Activated T-cell treated with anti-CD3 and anti-CD28 coated beads, Interleukin-2, amount 50 U/mL, for 24 hours (primary cell): Measurements from ENCODE around the gene ANO10.

Source experiments
- DNase-seq: peaks from one replicate; pipeline ENCODE4 v3.0.0-alpha.2; 2020
- H3K27ac Mint-ChIP-seq: 2 replicates; pipeline ENCODE4 v1.8.0; 2020; ENCODE audit warnings: mild to moderate bottlenecking, mixed read lengths
- H3K27me3 Mint-ChIP-seq: 2 replicates; pipeline ENCODE4 v1.8.0; 2020; ENCODE audit warnings: mixed read lengths
- H3K36me3 Mint-ChIP-seq: 2 replicates; pipeline ENCODE4 v1.8.0; 2020; ENCODE audit warnings: low read depth, mixed read lengths
- H3K4me1 Mint-ChIP-seq: 2 replicates; pipeline ENCODE4 v1.8.0; 2020; ENCODE audit warnings: low read depth, mixed read lengths
- H3K4me3 Mint-ChIP-seq: 2 replicates; pipeline ENCODE4 v1.8.0; 2020; ENCODE audit warnings: mild to moderate bottlenecking, moderate library complexity, mixed read lengths
- H3K9me3 Mint-ChIP-seq: 2 replicates; pipeline ENCODE4 v1.8.0; 2020; ENCODE audit warnings: mixed read lengths

ANO10 gene

GRCh38 chr3:43426388-43426787 is 195.4 kb downstream of the ANO10 start:
- peaks cover 5% of the 10 kb centered on the region for H3K9me3 Mint-ChIP-seq
- no peak overlapping the region for H3K4me3 Mint-ChIP-seq
- no peak for DNase-seq
- H3K36me3 Mint-ChIP-seq = peaks cover 2% of the 10 kb centered on the region
- no peaks in the 10 kb centered on the region for H3K4me1 Mint-ChIP-seq
- no peak overlapping the region for H3K27ac Mint-ChIP-seq
- H3K27me3 Mint-ChIP-seq = no peaks in the 10 kb centered on the region

DNA sequence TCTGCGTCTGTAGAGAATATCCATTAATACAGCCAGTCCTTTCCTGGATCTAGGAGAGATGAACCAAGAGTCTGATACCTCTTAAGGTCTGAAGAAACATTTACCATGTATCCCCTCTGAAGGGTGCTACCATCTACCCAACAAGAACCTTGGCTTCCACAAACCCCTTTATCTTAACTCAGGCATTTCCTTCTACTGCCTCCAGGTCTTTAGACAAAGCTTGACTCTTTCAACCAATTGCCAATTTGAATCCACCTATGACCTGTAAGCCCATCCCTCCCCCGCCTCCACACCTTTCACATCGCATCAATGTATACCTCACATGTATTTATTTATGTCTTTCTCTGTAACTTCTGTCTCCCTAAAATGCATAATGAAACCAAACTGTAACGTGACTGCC is 196.0 kb downstream of the ANO10 start:
- DNase-seq = no peak
- no peak overlapping the region for H3K4me3 Mint-ChIP-seq
- no peaks in the 10 kb centered on the region for H3K27me3 Mint-ChIP-seq
- peaks cover 2% of the 10 kb centered on the region for H3K36me3 Mint-ChIP-seq
- no peak overlapping the region for H3K27ac Mint-ChIP-seq
- peaks cover 5% of the 10 kb centered on the region for H3K9me3 Mint-ChIP-seq
- H3K4me1 Mint-ChIP-seq = no peaks in the 10 kb centered on the region

DNA sequence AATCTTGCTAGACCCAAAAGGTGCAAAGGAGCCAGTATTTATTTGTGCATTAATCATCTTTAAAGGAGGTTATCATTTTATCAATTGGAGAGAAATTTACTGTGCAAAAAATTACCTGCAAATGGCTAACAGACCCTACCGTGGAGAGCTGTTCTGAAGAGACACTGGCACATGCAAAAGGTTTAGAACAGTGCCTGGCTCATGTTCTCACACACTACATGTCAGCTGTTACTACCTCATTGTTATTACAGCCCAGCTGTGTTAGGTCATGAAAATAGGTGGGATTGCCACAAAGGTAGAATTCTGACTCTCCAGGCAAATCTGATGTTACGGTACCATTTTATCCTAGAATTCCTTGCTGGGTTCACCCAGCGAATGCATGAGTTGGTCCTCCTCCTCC is 198.2 kb downstream of the ANO10 start:
- no peaks in the 10 kb centered on the region for H3K4me1 Mint-ChIP-seq
- H3K4me3 Mint-ChIP-seq = no peak overlapping the region
- no peak overlapping the region for H3K27ac Mint-ChIP-seq

DNA sequence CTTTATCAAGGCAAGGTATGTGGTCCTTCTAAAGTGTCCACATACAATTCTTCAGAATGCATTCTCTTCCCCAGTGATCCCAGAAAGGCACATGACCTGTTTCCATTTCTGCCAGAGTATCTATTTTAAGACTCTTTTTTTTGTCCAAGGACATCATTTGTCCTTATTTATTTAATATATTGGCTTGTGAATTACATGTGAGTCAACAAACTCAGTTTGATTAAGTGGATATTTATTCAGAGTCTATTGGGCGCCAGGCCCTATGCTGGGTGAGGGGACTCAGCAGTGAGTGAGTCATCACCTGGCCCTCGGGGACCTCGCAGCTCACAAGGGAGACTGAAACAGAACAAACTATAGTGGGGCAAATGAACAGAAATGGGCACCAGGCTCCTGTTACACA is 198.7 kb downstream of the ANO10 start:
- no peaks in the 10 kb centered on the region for H3K27me3 Mint-ChIP-seq

More for the DNA sequence above, 198.2 kb downstream of the ANO10 start:
- no peak for DNase-seq
- Mint-ChIP-seq H3K9me3 (peaks cover 5% of the 10 kb centered on the region), H3K27me3 (no peaks in the 10 kb centered on the region), H3K36me3 (peaks cover 2% of the 10 kb centered on the region)

GRCh38 chr3:43418601-43419272 is 203.1 kb downstream of the ANO10 start:
- H3K4me3 Mint-ChIP-seq = no peak overlapping the region
- H3K27ac Mint-ChIP-seq = no peak overlapping the region
- H3K4me1 Mint-ChIP-seq = peaks cover 6% of the 10 kb centered on the region
- H3K27me3 Mint-ChIP-seq = no peaks in the 10 kb centered on the region
- DNase-seq = no peak
- H3K36me3 Mint-ChIP-seq = no peaks in the 10 kb centered on the region
- H3K9me3 Mint-ChIP-seq = no peaks in the 10 kb centered on the region

More for the DNA sequence above, 198.7 kb downstream of the ANO10 start:
- no peak overlapping the region for H3K27ac Mint-ChIP-seq
- peaks cover 2% of the 10 kb centered on the region for H3K36me3 Mint-ChIP-seq
- peaks cover 5% of the 10 kb centered on the region for H3K9me3 Mint-ChIP-seq
- no peak overlapping the region for H3K4me3 Mint-ChIP-seq
- DNase-seq = no peak
- no peaks in the 10 kb centered on the region for H3K4me1 Mint-ChIP-seq

DNA sequence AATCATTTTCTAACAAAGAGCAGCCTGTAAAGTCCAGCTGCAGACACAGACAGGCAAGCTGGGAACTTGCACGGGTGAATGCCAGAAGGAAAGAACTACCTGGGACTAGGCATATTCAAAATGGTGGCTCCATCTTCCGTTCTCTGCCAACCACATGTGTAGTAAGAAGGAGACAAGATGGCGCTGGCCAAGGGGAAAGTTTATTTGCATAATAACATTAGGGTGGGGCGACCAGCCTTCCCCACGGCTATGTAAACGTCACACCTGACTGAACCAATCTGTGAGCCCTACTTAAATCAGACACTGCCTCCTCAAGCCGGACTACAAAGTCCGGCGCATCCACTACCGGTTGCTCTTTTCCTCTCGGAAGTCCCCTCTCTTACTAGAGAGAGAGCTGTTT is 204.7 kb downstream of the ANO10 start:
- no peak for DNase-seq
- Mint-ChIP-seq H3K4me1 (peaks cover 22% of the 10 kb centered on the region), H3K27ac (no peak overlapping the region), H3K27me3 (no peaks in the 10 kb centered on the region), H3K36me3 (no peaks in the 10 kb centered on the region), H3K9me3 (no peaks in the 10 kb centered on the region), H3K4me3 (no peak overlapping the region)

DNA sequence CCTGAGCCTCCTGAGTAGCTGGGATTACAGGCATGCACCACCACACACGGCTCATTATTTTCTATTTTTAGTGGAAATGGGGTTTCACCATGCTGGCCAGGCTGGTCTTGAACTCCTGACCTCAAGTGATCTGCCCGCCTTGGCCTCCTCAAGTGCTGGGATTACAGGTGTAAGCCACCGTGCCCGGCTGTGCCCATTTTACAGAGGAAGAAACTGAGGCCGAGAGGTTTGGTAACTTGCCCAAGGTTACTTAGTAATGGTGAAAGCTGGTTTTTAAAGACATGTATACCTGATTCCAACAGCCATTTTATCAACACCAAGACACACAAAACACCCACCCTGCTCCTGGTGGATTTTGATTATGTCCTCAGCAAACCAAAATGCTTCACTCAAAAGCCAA is 206.7 kb downstream of the ANO10 start:
- Mint-ChIP-seq H3K4me3 (no peak overlapping the region), H3K9me3 (no peaks in the 10 kb centered on the region), H3K27me3 (no peaks in the 10 kb centered on the region), H3K36me3 (no peaks in the 10 kb centered on the region), H3K4me1 (peaks cover 23% of the 10 kb centered on the region), H3K27ac (no peak overlapping the region)
- no peak for DNase-seq

DNA sequence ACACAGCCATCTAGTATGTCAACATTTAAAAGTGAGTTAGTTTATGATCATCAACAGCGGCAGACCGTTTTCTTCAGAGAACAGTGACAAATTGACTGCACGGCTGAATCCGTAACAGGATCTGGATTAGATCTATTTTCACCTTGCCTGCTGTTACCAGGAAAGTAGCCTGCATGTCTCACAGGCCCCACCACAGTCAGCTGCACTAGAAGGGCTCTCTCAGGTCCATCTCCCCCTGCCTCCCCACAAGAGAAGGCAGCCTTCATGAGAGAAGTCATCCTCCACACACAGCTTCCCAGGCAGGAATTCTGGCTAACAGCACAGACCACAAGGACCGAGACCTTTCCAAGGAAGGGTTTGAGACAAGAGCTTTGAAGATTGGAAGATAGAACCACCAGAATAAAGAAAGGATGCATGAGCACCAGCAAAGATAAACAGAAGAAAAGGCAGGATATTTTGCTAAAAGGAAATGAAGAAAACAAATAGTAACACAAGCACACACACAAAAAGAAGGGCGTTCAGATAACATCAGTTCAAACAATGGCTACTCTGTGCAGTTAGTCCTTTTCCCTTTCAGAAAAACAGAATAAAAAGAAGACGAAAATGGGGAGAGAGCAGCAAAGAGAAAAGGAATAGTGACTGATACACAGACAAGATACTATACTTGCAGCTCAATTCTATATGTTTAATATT is 208.0 kb downstream of the ANO10 start:
- H3K27ac Mint-ChIP-seq = no peak overlapping the region
- H3K9me3 Mint-ChIP-seq = no peaks in the 10 kb centered on the region
- no peaks in the 10 kb centered on the region for H3K27me3 Mint-ChIP-seq
- peaks cover 23% of the 10 kb centered on the region for H3K4me1 Mint-ChIP-seq
- DNase-seq = no peak
- no peaks in the 10 kb centered on the region for H3K36me3 Mint-ChIP-seq
- no peak overlapping the region for H3K4me3 Mint-ChIP-seq

GRCh38 chr3:43411429-43411828 is 210.4 kb downstream of the ANO10 start:
- Mint-ChIP-seq H3K27ac (no peak overlapping the region), H3K4me3 (no peak overlapping the region), H3K4me1 (peaks cover 23% of the 10 kb centered on the region), H3K27me3 (no peaks in the 10 kb centered on the region), H3K36me3 (no peaks in the 10 kb centered on the region), H3K9me3 (no peaks in the 10 kb centered on the region)
- DNase-seq = no peak

GRCh38 chr3:43410592-43410991 is 211.2 kb downstream of the ANO10 start:
- H3K4me3 Mint-ChIP-seq = no peak overlapping the region
- no peak overlapping the region for H3K27ac Mint-ChIP-seq
- H3K9me3 Mint-ChIP-seq = no peaks in the 10 kb centered on the region
- H3K4me1 Mint-ChIP-seq = peaks cover 27% of the 10 kb centered on the region
- H3K27me3 Mint-ChIP-seq = no peaks in the 10 kb centered on the region
- H3K36me3 Mint-ChIP-seq = no peaks in the 10 kb centered on the region
- no peak for DNase-seq

- no peak for DNase-seq
- no peaks in the 10 kb centered on the region for H3K27me3 Mint-ChIP-seq
- no peaks in the 10 kb centered on the region for H3K9me3 Mint-ChIP-seq
These were observed 212.3 kb downstream of the ANO10 start for GRCh38 chr3:43409506-43409905.

GRCh38 chr3:43406643-43407023 is 215.2 kb downstream of the ANO10 start:
- Mint-ChIP-seq H3K27ac (no peak overlapping the region), H3K36me3 (no peaks in the 10 kb centered on the region), H3K9me3 (no peaks in the 10 kb centered on the region), H3K4me3 (no peak overlapping the region), H3K27me3 (no peaks in the 10 kb centered on the region), H3K4me1 (peaks cover 5% of the 10 kb centered on the region)
- no peak for DNase-seq

More at GRCh38 chr3:43409506-43409905, 212.3 kb downstream of the ANO10 start:
- no peaks in the 10 kb centered on the region for H3K36me3 Mint-ChIP-seq
- no peak overlapping the region for H3K27ac Mint-ChIP-seq
- no peak overlapping the region for H3K4me3 Mint-ChIP-seq
- H3K4me1 Mint-ChIP-seq = peaks cover 28% of the 10 kb centered on the region

DNA sequence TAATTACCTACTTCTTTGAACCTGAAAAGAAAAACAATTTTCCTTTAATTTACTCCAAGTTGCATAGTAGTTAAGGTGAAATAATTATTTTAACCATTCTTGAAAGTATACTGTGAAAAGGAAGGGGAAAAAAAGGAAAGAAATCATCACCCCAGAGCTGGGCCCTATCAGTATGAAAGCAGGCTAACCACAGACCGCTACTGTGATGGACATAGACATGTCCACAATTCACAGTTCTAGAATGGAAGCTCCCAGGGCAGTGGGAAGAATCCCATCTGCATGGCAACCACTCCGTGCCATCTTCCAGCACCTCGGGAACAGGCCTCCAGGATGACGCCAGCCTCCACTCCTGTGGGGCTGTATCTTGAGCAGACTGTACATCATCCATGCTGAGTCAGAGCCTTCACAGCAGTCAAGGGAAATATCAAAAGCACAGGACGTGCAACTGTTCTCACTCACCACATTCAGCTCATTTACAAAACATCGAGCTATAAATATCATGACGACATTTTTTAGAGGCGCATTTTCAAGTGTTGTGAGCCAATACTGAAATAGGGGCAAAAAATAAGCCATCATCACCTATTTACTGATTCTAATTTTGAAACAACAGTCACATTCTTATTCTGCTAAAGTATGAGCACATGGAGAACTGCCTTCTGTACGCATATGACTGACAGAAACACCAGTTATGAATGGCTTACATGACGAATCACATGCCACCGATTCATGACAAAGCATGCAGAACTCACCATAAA is 215.7 kb downstream of the ANO10 start:
- H3K36me3 Mint-ChIP-seq = no peaks in the 10 kb centered on the region
- H3K4me1 Mint-ChIP-seq = peaks cover 5% of the 10 kb centered on the region
- no peaks in the 10 kb centered on the region for H3K9me3 Mint-ChIP-seq
- no peak for DNase-seq
- H3K4me3 Mint-ChIP-seq = no peak overlapping the region
- H3K27me3 Mint-ChIP-seq = no peaks in the 10 kb centered on the region
- no peak overlapping the region for H3K27ac Mint-ChIP-seq

- Mint-ChIP-seq H3K4me1 (peaks cover 6% of the 10 kb centered on the region), H3K27me3 (no peaks in the 10 kb centered on the region)
These were observed 220.8 kb downstream of the ANO10 start for GRCh38 chr3:43400781-43401730.

More at GRCh38 chr3:43400781-43401730, 220.8 kb downstream of the ANO10 start:
- no peaks in the 10 kb centered on the region for H3K36me3 Mint-ChIP-seq
- no peak overlapping the region for H3K27ac Mint-ChIP-seq
- no peaks in the 10 kb centered on the region for H3K9me3 Mint-ChIP-seq
- DNase-seq = no peak
- H3K4me3 Mint-ChIP-seq = no peak overlapping the region
